Activated B cell treated with CpG ODN at 0.5 μM for 24 hours (primary cell): Measurements from ENCODE around the gene ZNF283. TPM values are rescaled to one million over a fixed set of nuclear protein-coding genes. Genes with fewer than 3 reads are reported as not detected.

ENCODE experiments used
- ATAC-seq: fragments of 200-7000 bp; cut with Tn5 transposase; one replicate; pipeline ENCODE4 v1.10.0; 2021; ENCODE audit warnings: low read depth, mild to moderate bottlenecking, moderate library complexity
- CTCF ChIA-PET: fragments of 350-600 bp; sonication (Branson Sonifier 250); formaldehyde crosslinking; loops from one replicate; lab custom pipeline; 2021; ENCODE audit warnings: antibody characterized with exemption; lab: Charles Lee
- POLR2A ChIA-PET: fragments of 350-600 bp; sonication (Branson Sonifier 250); formaldehyde crosslinking; loops from one replicate; lab custom pipeline; 2021; ENCODE audit warnings: antibody characterized with exemption; lab: Charles Lee
- DNase-seq: peaks from one replicate; pipeline ENCODE4 v3.0.0; 2022
- H3K27ac Mint-ChIP-seq: one replicate; pipeline ENCODE4 v1.8.0; 2020; ENCODE audit warnings: mixed read lengths
- H3K27me3 Mint-ChIP-seq: one replicate; pipeline ENCODE4 v1.8.0; 2021; ENCODE audit warnings: mixed read lengths
- H3K36me3 Mint-ChIP-seq: one replicate; pipeline ENCODE4 v1.8.0; 2021; ENCODE audit warnings: low read depth, mixed read lengths
- H3K4me1 Mint-ChIP-seq: one replicate; pipeline ENCODE4 v1.8.0; 2021; ENCODE audit warnings: mixed read lengths
- H3K4me3 Mint-ChIP-seq: one replicate; pipeline ENCODE4 v1.8.0; 2020; ENCODE audit warnings: mild to moderate bottlenecking, mixed read lengths
- H3K9me3 Mint-ChIP-seq: one replicate; pipeline ENCODE4 v1.8.0; 2020; ENCODE audit warnings: mixed read lengths
- intact Hi-C: fragments of 100-400 bp; cut with micrococcal nuclease; formaldehyde crosslinking; loops from one replicate; pipeline ENCODE4 v1.15.1; 2024
- total RNA-seq: library from RNA; stranded (reverse); gene quantifications from 2 replicates; pipeline ENCODE4 v1.2.3, GENCODE V29; 2022
- TF ChIP-seq, protein P1 (sequence below): fragments of 200-600 bp; IDR thresholded peaks from one replicate; pipeline ENCODE4 v1.8.0; 2022; ENCODE audit warnings: antibody characterized with exemption, mild to moderate bottlenecking

ZNF283 gene
- total RNA-seq, 1 donor from 2014 or later: 13.0 TPM

DNA sequence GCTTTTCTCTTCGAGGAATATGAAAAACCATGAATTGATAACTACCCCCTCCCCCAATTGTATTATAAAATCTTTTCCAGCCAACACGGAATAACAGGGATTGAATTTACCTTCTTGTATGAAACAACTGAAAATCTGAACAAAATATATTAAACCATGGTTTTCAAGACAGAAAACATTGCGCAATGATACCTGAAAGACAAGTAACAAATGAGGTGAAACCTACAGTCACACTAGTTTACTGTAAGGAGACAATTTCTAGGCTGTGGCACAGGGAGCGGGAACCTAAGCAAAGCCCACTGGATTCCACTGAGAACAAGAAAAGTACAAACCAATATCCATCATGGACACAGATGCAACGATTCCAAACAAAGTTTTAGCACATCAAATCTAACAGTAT lies 53.4 kb downstream of the ZNF283 start:
- peaks cover 59% of the 10 kb centered on the region for H3K9me3 Mint-ChIP-seq
- intact Hi-C loops: no loop called here
- ATAC-seq (no peak), DNase-seq (no peak)
- H3K4me1 Mint-ChIP-seq: no peaks in the 10 kb centered on the region
- no peak overlapping the region for H3K27ac Mint-ChIP-seq
- H3K4me3 Mint-ChIP-seq: no peak overlapping the region
- POLR2A ChIA-PET: no interaction called here
- no peaks in the 10 kb centered on the region for H3K27me3 Mint-ChIP-seq
- H3K36me3 Mint-ChIP-seq: peaks cover 64% of the 10 kb centered on the region
- CTCF ChIA-PET: no interaction called here
- TF ChIP-seq, protein P1, sequence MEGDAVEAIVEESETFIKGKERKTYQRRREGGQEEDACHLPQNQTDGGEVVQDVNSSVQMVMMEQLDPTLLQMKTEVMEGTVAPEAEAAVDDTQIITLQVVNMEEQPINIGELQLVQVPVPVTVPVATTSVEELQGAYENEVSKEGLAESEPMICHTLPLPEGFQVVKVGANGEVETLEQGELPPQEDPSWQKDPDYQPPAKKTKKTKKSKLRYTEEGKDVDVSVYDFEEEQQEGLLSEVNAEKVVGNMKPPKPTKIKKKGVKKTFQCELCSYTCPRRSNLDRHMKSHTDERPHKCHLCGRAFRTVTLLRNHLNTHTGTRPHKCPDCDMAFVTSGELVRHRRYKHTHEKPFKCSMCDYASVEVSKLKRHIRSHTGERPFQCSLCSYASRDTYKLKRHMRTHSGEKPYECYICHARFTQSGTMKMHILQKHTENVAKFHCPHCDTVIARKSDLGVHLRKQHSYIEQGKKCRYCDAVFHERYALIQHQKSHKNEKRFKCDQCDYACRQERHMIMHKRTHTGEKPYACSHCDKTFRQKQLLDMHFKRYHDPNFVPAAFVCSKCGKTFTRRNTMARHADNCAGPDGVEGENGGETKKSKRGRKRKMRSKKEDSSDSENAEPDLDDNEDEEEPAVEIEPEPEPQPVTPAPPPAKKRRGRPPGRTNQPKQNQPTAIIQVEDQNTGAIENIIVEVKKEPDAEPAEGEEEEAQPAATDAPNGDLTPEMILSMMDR: no peak

DNA sequence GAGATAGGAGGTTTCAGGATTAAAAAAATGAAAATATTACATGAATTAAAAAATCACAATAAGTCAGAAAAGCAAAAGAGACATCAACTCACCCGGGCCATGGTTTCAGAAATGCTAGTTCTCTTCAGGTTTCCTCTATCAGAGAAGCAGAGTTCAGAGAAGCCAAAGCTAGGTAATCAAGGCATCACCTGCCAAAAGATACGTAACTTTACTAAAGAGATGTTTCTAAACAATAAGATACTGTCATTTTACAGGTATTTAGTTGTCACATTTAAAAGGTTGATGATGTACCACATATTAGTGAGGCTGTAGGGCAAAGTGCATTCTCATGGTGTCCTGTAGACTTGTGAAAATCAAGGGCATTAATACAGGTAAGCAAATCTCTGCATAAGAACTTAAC lies 56.7 kb downstream of the ZNF283 start, which contains the start of gene ZNF404:
ZNF404 (minus strand) TSS at position 101 of the 400 bp plus-strand sequence.
- Mint-ChIP-seq H3K9me3 (peaks cover 64% of the 10 kb centered on the region), H3K4me3 (no peak within 1 kb of the TSS), H3K4me1 (no peaks in the 10 kb centered on the region), H3K27ac (no peak within 1 kb of the TSS), H3K36me3 (peaks cover 54% of the 10 kb centered on the region), H3K27me3 (no peaks in the 10 kb centered on the region)
- POLR2A ChIA-PET: no interaction called here
- CTCF ChIA-PET: no interaction called here
- intact Hi-C loops: no loop called here
- TF ChIP-seq, protein P1: no peak
- DNase-seq: no peak
- no peak for ATAC-seq

DNA sequence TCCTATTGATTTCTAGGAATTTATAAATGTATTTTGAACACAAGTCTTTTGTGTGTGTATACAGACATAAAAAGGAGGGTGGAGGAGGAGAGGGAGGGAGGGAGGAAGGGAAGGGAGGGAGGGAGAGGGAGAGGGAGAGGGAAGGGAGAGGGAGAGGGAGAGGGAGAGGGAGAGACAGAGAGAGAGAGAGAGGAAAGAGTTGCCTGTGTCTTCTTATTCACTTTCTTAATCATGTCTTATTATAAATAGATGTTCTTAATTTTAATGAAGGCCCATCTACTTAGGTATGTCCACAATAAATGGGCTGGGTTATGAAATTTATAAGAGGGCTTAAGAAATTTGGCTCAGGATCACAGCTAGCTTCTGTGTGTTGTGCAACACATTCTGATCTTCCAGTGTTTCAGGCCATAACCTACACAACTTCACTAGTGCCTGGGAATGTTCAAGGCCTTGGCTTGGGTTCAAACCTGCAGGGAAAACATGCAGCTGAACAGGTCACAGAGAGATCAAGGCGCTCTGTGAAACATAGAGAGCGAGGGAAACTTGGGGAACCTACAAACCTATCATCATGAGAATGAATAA lies 68.7 kb downstream of the ZNF283 start:
- no peak overlapping the region for H3K27ac Mint-ChIP-seq
- TF ChIP-seq, protein P1: no peak
- no peaks in the 10 kb centered on the region for H3K27me3 Mint-ChIP-seq
- DNase-seq (no peak), ATAC-seq (no peak)
- peaks cover 44% of the 10 kb centered on the region for H3K9me3 Mint-ChIP-seq
- peaks cover 42% of the 10 kb centered on the region for H3K36me3 Mint-ChIP-seq
- H3K4me1 Mint-ChIP-seq: peaks cover 3% of the 10 kb centered on the region
- CTCF ChIA-PET: no interaction called here
- intact Hi-C loops: no loop called here
- H3K4me3 Mint-ChIP-seq: no peak overlapping the region
- POLR2A ChIA-PET: no interaction called here

Other genes with a start within 250 kb of the ZNF283 start
- 13.1 and 14.1 TPM in 2 replicates for gene IRGQ, start 231.2 kb upstream of the ZNF283 start, total RNA-seq
- 14.5 and 17.3 TPM in 2 replicates for gene ZNF576, start 230.7 kb upstream of the ZNF283 start, total RNA-seq
- gene SRRM5, start 215.2 kb upstream of the ZNF283 start, total RNA-seq: 0.29 and 0.42 TPM in 2 replicates
- 26.2 and 29.1 TPM in 2 replicates for gene ZNF428, start 207.7 kb upstream of the ZNF283 start, total RNA-seq
- gene CADM4, start 187.5 kb upstream of the ZNF283 start, total RNA-seq: 0.95 TPM in 1 of 2 replicates, not detected in the other
- gene PLAUR, start 157.2 kb upstream of the ZNF283 start, total RNA-seq: 0.66 and 0.71 TPM in 2 replicates
- not detected in 2 replicates for gene IRGC, start 111.2 kb upstream of the ZNF283 start, total RNA-seq
- 91.2 and 105 TPM in 2 replicates for gene SMG9, start 72.4 kb upstream of the ZNF283 start, total RNA-seq
- 137 and 154 TPM in 2 replicates for gene KCNN4, start 46.3 kb upstream of the ZNF283 start, total RNA-seq
- 0.44 TPM in 1 of 2 replicates, not detected in the other for gene LYPD5, start 24.9 kb upstream of the ZNF283 start, total RNA-seq
- 1.7 and 1.9 TPM in 2 replicates for gene ZNF404, start 56.6 kb downstream of the ZNF283 start, total RNA-seq
- gene ZNF45, start 108.0 kb downstream of the ZNF283 start, total RNA-seq: 17.2 and 19.1 TPM in 2 replicates
- gene ZNF221, start 123.9 kb downstream of the ZNF283 start, total RNA-seq: 2.6 TPM in 2 replicates
- gene ZNF155, start 156.9 kb downstream of the ZNF283 start, total RNA-seq: 7.0 and 9.4 TPM in 2 replicates
- 12.1 and 15.0 TPM in 2 replicates for gene ZNF230, start 175.6 kb downstream of the ZNF283 start, total RNA-seq
- 6.0 and 6.7 TPM in 2 replicates for gene ZNF222, start 198.1 kb downstream of the ZNF283 start, total RNA-seq
- 3.6 and 4.5 TPM in 2 replicates for gene ZNF223, start 224.7 kb downstream of the ZNF283 start, total RNA-seq
- gene ZNF284, start 244.8 kb downstream of the ZNF283 start, total RNA-seq: 2.1 and 2.3 TPM in 2 replicates